ENCODE results near the gene COL10A1. TPM values are rescaled to one million over a fixed set of nuclear protein-coding genes. Genes with fewer than 3 reads are reported as not detected.

COL10A1 gene
- total RNA-seq (2022; extraction: Qiagen RNA extraction; ENCODE audit: low read depth), result not detected in 5 replicates

GRCh38 chr6:116126032-116126431, at the start of gene COL10A1:
Gene COL10A1, minus strand, starts transcription at chr6:116126132. Its CDS starts 640 bp downstream, at chr6:116125492.

DNA sequence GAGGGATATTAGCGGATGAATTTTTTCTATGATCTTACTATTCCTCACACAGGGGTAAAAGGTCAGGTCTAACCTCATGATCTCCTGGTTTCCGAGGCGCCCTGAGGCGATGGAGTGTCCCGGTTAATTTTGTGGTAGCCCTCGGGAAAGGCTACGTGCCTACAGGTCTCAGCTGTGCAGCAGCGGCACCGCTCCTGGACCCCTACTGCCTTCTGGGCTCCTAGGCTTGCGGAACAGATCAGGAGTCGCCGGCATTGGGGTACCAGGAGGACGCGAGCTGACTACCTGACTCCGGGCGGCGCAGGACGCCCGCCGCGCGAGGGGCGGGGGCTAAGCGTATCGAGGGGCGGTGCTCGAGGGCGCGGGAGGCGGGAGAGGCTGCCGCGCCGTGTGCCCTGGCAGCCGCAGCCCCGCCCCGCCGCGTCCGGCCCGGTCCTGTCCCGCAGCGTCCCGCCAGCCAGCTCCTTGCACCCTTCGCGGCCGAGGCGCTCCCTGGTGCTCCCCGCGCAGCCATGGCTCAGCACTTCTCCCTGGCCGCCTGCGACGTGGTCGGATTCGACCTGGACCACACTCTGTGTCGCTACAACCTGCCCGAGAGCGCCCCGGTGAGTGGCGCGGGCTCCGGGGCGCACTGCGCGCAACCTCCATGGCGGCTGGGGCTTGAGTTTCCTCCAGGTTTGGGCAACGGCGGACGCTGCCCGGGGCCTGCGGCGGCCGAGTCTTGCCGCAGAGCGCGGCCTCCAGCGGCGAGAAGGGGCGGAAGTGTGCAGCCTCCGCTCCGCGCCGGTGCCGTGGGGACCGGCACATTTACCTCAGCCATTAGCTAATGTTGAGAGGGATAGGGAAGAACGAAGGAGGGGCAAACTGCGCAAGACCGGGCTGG, 25.3 kb downstream of the COL10A1 start, which contains the start of gene NT5DC1:
TSS of gene NT5DC1 (plus strand) at position 435 of the 883 bp plus-strand sequence. CDS start at position 513, 78 bp downstream.

Other genes starting within 250 kb of the COL10A1 start
- 0.93 to 1.7 TPM (median 1.3 TPM) in 5 replicates for gene FRK, start 65.2 kb downstream of the COL10A1 start, total RNA-seq (2022; extraction: Qiagen RNA extraction; ENCODE audit: low read depth)
- gene NT5DC1, start 25.3 kb downstream of the COL10A1 start, total RNA-seq (2022; extraction: Qiagen RNA extraction; ENCODE audit: low read depth), result 21.6 to 32.8 TPM (median 28.3 TPM) in 5 replicates
- 2.8 to 3.7 TPM (median 3.2 TPM) in 5 replicates for gene TSPYL4, start 127.9 kb upstream of the COL10A1 start, total RNA-seq (2022; extraction: Qiagen RNA extraction; ENCODE audit: low read depth)
- 24.3 to 34.9 TPM (median 30.2 TPM) in 5 replicates for gene TSPYL1, start 153.8 kb upstream of the COL10A1 start, total RNA-seq (2022; extraction: Qiagen RNA extraction; ENCODE audit: low read depth)
- 11.3 to 16.7 TPM (median 15.1 TPM) in 5 replicates for gene DSE, start 244.8 kb upstream of the COL10A1 start, total RNA-seq (2022; extraction: Qiagen RNA extraction; ENCODE audit: low read depth)